Measurements from ENCODE around the gene ZKSCAN4.

ZKSCAN4 gene

DNA sequence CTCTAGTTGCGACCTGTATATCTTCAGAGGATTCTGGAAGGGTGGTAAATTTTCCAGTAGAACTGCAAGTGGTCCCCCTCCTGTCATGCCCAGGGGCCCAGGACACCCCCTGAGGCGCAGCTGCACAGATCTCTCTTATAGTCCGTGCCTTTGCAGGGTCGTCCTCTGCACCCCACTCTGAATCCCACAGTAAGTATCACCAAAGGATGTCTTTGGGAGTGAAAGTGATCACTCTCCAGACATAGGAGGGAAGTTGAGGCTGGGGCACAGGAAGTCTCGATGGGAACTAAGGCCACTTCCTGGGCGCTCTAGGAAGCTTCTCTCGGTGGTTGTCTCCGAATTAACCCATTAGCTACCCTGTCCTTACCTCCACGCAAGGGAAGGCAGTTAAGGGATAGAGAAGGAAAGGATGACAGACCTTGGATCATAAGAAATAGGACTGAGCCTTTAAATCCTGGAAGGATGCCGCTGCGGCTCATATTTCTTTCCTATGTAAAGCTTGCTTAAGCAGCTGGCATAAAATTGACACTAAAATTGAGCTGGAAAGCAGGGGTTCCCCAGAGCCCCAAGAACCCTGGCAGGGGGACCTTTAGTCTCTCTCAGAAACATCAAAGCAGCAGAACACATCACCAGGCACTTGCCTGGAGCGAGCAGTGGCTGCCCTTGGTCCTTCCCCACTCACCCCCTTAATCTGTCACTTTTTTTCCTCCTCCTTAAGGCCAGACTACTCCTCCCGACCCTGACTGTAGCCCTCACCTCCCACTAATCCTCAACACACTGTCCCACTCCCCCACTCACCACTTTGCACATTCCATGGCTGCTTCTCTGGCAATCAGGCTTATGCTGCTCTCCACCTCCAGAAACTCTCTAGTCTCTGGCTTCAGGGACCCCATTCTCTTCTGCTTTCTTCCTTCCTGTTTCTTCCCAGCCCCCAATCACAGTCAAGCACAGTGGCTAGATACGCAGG, at the start of gene ZKSCAN4:
Gene ZKSCAN4 (minus strand): TSS at position 261 of the 967 bp plus-strand sequence. CDS start 289 bp downstream, outside the sequence.
- DNase-seq (ENCODE audit: low read depth, low spot score): peak; percentile 65

DNA sequence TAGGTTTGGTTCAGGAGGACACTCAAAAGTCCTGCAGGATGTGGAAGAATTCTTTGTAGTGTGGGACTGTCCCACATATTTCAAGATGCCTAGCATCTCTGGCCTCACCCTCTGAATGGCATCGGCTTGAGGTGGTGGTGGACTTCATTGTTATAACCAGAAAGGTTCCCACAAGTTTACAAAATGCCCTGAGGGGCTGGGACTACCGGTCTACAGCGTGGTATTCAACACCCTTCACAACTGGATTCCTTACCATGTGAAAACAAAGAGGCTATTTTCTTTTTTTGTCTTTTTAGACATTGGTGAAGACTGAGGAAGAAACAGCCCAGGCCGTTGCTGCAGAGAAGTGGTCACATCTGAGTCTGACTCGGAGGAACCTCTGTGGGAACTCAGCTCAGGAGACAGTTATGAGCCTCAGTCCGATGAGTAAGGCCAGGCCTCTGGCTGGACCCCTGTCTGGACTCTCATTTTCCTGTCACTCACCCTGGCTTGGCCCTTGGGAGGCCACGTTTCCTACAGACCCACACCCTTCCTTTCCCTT, 44.5 kb upstream of the ZKSCAN4 start:
- DNase-seq (ENCODE audit: low read depth, low spot score): no peak

DNA sequence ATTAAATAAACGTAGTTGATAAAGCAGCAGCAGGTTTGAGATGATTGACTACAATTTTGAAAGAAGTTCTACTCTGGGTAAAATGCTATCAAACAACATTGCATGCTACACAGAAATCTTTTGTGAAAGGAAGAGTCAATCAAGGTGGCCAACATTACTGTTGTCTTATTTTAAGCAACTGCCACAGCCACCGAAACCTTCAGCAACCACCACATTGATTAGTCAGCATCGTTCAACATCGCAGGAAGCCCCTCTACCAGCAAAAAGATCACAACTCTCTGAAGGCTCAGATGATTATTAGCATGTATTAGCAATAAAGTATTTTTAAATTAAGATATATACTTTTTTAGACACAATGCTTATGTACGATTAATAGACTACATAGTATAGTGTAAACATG, 43.3 kb upstream of the ZKSCAN4 start:
- DNase-seq (ENCODE audit: low read depth, low spot score): no peak

DNA sequence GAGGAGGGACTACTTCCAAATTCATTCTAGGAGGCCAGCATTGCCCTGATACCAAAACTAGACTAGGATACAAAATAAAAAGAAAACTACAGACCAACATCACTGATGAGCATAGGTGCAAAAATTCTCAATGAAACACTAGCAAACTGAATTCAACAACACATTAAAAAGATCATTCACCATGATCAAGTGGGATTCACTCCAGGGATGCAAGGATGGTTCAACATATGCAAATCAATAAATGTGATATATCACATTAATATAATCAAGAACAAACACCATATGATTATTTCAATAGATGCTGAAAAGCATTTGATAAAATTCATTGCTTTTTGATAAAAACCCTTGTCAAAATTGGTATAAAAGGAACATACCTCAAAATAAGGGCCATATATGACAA, 39.5 kb upstream of the ZKSCAN4 start:
- no peak for DNase-seq (ENCODE audit: low read depth, low spot score)

DNA sequence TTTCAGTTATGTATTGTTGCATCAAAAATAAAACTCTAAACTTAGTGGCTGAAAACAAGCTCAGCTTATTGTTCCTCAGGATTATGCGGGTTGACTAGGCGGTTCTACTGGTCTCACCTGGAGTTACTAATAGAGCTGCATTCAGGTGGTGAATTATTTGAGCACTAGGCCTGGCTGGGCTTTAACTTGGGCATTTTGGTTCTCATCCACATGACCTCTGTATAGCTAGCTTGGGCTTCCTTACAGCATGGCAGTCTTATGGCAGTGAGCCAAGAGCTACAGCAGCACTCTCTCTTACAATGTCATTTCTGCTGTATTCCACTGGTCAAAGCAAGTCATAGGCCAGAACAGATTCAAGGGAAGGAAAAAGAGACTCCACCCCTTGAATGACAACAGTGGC, 30.9 kb upstream of the ZKSCAN4 start:
- no peak for DNase-seq (ENCODE audit: low read depth, low spot score)

DNA sequence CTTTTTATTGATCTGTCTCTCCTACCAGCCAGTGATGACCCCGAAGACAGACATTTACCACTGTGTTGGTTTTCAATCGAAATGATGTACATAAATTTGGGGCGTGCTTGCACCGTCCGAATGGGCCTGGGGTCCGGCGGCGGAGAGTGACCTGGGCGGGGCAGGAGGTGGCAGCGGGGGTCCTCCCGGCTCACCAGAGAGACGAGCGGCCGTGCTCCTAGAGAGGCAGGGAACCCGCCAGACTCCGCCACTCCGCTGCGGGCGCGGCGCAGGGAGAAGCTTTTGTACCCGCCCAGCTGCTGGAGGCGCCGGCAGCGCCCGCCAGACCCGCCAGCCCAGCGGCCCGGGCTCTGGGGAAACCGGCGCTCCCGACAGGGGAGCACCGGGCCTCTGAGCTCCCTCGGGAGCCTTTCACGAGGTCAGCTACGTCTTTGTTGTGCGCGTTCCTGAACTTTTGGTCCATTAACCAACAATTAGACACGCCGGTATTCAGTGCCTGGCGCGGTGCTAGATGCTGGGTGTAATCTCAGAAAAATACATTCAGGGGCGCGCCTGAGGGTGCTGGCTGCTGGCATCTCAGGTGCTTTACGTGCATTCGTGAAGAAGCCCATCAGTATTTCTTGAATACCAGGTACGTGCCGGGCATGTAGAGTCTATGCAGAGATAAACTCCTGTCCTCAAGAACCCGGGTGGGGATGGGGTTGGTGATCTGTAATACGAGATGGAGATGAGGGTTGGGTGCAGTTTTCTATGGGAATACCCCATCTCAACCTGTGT, 29.4 kb upstream of the ZKSCAN4 start, which contains the start of gene PGBD1:
Gene PGBD1 (plus strand): TSS at position 285 of the 777 bp plus-strand sequence. CDS start 2,242 bp downstream, outside the sequence.
- DNase-seq (ENCODE audit: low read depth, low spot score): no peak

DNA sequence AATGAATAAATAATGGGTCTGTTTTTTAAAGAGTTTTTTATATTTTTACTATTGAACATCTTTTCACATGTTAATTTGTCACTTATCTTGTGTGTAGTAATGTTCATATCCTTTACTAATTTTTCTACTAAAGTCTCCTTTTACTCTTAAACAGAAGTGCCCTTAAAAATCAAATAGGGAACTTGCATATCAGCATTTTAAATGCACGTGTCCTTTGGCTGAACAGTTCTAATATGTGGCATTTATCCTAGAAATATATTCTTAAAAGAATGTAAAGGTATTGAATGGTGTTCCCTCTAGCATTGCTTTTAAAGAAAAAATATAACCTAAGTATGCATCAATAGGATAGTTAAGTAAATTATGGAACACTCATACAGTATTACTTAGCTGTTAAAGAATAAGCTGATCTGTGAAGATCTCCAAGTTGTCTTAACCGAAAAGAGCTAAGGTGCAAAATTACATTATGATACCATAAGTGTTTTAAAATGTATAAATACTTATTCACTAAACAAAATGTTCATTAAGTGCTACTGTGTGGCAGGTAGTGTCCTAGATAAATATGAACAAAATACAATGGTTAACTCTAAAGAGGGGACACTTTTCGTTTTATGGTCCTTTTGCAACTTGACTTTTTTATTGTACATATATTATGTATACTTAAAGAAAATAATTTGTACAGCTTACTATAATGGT, 28.7 kb upstream of the ZKSCAN4 start:
- DNase-seq (ENCODE audit: low read depth, low spot score): no peak

DNA sequence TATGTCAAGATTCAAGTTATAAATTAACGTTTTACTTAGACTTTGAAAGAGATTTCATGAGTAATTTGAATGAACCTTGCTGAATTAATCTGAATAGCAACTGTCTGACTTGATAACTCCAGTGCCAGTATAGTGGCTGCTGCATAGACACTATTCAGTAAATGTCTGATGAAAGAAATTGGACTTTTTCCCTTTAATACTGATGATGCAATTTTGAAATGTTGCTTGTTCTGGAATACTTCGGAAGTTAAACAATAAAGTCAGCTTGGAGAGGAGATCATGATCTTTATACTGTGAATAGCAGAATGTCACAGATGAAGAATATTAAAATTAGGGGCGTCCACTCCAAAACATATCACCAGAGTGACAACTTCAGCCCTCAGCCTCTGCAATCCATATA, 25.7 kb upstream of the ZKSCAN4 start:
- no peak for DNase-seq (ENCODE audit: low read depth, low spot score)

DNA sequence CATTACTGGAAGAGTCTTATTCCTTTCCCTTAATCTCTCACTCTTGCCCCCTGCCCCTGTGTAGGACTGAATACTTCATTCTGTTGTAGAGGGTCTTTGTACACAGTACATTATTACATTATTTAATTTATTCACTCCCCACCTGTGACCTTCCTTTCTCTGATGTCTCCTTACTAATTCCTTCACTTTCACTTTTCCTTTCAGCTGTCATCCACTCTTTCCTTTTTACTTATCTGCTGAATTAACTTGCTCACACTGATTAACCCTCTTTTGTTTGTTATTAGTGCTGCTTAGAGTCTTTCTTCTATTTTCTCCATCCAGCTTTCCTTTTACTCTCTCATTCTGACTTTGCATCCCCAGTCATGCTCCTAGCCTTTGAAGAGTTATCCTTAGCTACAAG, 22.8 kb upstream of the ZKSCAN4 start:
- DNase-seq (ENCODE audit: low read depth, low spot score): no peak

DNA sequence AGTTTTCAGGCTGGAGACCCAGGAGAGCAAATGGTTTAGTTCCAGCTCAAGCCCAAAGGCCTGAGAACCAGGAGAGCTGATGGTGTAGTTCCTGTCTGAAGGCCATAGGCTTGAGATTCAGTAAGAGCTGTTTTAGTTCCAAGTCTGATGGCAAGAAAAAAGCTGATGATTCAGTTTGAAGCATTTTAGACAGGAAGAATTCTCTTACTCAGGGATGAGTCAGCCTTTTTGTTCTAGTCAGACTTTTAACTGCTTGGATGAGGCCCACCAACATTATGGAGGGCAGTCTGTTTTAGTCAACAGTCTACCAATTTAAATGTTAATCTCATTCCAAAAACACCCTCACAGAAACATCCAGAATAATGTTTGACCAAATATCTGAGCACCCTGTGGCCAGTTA, 17.4 kb upstream of the ZKSCAN4 start:
- no peak for DNase-seq (ENCODE audit: low read depth, low spot score)

DNA sequence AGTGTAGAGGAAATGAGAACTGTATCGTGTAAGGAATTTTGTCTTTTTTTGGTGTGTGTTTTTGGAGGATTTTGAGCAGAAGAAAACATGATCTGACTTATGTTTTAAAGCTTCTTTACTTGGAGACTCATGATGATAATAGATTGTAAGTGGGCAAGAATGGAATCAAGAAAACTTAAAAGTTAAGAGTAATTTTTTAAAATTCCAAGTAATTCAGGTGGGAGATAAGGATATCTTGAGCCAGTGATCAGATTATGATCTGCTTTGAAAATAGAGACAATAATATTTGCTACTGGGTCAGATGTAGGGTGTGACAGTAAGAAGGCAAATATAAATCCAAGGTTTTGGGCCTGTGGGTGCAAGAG, 15.6 kb upstream of the ZKSCAN4 start:
- no peak for DNase-seq (ENCODE audit: low read depth, low spot score)

DNA sequence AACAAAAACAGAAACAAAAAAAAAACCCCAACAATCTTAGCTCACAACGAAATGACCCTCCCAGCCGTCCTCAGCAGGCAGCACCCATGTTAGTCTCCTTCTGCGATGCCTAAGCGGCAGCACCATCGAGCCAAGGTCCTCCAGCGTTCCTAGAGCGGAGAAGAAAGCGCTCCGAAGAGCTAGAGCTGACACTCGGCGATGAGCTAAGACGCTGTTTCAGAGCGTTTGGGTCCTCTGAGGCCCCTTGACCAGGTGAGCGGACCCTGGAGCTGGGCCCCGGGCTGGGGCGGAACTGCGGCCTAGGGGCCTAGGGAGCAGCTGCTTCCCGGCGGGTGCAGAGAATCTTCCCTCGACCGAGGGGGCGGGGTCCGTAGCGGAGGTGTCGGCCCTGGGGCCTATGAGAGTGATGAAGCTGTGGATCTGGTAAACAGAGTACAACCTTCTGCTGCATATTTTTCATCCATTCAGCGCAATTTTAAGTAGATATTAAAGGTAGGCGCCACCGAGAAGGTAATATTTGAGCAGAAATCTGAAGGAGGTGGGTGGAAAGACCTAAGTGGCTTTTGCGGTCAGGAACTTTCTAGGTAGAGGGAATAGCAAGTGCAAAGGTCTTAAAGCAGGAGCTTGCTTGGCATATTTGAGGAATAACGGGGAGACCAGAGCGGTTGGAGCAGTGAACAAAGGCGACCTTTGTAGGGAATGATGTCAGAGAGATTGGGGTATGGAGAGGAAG, 15.1 kb upstream of the ZKSCAN4 start, which contains the start of gene ZSCAN26:
Gene ZSCAN26 (plus strand): TSS at position 182 of the 733 bp plus-strand sequence. CDS start 4,777 bp downstream, outside the sequence.
- DNase-seq (ENCODE audit: low read depth, low spot score): peak; percentile 69

DNA sequence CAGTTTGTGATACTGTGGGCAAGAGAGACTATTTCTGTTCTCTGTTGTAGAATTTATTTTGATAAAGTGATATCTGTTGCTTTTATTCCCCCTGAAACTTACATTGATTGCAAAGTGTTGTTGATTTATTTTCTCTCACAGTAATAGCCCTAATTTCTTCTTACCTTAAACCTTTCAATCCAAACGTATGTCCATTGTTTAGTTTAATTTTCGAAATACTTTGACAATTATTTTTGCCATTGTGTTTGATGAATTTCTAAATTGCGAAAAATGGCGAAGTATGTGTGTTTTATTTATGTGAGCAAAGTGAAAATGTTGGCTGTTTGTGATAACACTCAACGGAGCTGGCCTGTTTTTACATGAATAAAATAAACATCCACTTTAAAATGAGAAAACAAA, 14.5 kb upstream of the ZKSCAN4 start:
- no peak for DNase-seq (ENCODE audit: low read depth, low spot score)

DNA sequence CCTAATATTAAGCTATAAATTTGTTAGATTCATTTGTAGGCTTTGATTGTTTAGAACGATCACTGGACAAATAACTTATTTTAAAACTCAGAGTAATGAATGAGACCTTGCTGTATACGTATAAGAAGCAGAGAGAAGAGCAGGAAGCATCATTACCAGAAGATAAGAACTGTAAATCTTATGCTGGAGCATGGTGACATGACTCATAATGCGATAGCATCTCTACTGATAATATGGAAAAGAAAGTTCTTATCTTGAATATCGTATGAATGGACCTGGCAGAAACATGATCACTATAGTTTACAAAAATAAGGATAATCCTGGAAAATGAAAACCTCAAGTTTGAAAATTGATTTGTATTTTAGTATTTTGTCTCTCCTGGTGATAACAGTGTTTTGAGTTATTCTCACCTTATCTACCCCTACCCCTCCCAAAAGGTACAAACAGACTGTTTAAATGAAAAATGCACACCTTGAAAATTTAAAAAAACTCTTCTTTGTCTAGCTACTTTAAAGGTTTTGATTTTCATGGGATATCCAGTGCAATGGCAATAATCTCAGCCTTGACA, 12.8 kb upstream of the ZKSCAN4 start:
- no peak for DNase-seq (ENCODE audit: low read depth, low spot score)

DNA sequence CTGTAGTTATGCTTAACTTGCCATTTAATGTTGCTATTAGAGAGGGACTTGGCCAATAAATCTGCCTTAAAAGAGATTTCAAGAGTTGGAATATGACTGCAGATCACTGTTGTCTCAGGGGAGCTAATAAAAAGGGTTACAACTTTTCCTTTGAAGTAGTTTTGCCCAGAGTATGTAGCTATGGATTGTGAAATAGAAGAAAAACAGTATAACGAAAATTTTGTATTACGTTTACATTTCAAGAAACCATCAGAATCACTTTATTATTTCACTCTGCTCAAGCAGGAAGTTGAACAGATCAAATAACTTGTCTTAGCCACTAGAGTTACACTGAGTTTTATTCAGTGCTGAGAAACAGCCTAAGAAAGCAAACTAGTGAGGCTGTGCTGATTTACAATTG, 11.9 kb upstream of the ZKSCAN4 start:
- no peak for DNase-seq (ENCODE audit: low read depth, low spot score)

DNA sequence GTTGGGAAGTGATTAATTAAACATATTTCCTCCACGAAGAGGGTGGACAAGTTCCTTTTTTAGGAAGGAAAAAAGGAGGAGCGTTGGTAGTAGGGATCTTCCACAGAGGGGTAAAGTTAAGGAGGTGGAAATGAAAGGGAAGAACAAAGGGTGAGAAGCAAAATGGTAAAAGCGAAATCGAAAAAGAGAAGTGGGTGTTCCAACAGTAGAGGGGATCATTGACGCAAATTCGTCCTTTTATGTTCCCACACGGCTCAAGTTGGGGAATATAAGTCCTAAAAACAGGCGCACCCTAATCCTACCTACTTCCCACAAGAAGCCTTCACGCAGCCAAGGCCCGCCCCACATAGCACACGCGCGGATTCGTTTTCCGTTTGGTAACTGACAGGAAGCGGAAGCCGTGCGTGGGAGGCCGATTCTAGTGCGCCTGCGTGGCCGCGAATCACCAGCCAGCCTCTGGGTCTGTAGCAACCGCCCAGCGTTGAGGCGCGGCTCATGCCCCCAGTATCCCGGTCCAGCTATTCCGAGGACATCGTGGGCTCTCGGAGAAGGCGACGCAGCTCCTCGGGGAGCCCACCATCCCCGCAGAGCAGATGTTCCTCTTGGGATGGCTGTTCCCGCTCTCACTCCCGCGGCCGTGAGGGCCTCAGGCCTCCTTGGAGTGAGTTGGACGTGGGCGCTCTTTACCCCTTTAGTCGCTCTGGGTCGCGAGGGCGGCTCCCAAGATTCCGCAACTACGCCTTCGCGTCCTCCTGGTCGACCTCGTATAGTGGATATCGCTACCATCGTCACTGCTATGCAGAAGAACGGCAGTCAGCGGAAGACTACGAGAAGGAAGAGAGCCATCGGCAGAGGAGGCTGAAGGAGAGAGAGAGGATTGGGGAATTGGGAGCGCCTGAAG, 7.1 kb upstream of the ZKSCAN4 start, which contains the start of gene NKAPL:
Gene NKAPL (plus strand): TSS at position 421 of the 901 bp plus-strand sequence. CDS start 75 bp downstream, at position 496.
- no peak for DNase-seq (ENCODE audit: low read depth, low spot score)

DNA sequence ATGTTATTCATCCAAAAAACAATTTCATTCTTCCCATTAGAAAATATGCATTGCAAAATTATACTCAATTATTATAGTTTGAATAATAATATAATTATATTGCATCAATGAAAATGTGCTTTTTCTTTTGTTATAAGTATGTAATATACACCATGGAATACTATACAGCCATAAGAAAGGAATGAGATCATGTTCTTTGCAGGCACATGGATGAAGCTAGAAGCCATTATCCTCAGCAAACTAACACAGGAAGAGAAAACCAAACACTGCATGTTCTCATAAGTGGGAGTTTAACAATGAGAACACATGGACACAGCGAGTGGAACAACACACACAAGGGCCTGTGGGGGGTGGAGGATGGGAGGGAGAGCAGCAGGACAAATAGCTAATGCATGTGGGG, 5.0 kb upstream of the ZKSCAN4 start:
- DNase-seq (ENCODE audit: low read depth, low spot score): no peak

DNA sequence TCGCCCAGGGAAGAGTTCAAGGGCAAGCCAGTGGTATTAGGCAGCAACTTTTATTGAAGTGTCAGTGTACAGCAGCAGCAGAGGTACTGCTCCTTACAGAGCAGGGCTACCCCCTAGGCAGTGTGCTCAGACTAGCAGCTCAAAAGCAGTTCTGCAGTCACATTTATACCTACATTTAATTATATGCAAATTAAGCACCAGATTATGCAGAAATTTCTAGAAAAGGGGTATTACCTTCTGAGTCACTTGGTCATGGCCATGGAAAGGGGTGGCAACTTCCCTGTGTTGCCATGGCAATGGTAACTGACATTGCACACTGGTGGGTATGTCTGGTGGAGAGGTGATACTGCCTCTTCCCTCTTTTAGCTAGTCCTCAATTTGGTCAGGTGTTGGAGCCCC, 2.1 kb upstream of the ZKSCAN4 start:
- no peak for DNase-seq (ENCODE audit: low read depth, low spot score)

DNA sequence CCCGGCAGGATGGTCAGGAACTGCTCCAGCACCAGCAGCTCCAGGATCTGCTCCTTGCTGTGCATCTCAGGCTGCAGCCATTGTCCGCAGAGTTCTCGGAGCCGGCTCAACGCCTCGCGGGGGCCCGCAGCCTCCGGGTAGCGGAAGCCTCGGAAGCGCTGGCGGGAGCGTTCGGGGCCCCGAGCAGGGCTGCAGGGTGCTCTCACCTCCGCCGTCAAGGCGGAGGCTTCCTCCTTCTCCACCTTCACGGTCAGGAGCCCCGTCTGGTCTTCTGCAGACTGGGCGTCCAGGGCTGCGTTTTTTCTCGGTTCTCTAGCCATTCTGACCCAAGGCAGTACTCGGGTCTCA, 434 bp downstream of the ZKSCAN4 start:
- no peak for DNase-seq (ENCODE audit: low read depth, low spot score)
